EH (cell line): ENCODE data around the gene CCT8L2.
"Not testable (repeated sequence)": the region's sequence is repeated elsewhere in the genome, so short reads cannot be mapped to it uniquely, and the experiment has no call there.

Experiments
- DNase-seq: peaks from one replicate; pipeline ENCODE4 v3.0.0-alpha.2; 2015; ENCODE audit warnings: low read depth

Gene CCT8L2

DNA sequence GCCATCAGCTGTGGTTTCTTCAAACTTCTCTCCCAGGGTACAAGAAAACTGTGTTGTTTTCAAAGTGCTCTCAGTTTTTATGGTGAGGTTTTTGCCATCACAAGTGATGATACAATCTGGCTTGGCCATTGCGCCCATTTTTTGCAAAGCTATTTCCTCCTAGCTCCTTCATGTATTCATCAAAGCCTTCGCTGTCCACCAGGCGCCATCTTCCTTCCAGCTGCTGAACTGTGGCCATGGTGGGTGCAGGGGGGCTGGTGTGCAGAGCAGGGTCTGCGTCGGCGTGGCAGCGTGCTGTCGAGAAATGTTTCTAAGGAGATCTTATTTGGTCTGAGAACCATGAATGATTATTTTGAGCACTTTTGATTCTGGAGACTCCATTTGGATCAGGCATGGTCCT lies 2.6 kb upstream of the CCT8L2 start:
- not testable (repeated sequence) for DNase-seq

- DNase-seq = no peak
Measured at GRCh38 chr22:16594026-16594425, 1.4 kb upstream of the CCT8L2 start.

DNA sequence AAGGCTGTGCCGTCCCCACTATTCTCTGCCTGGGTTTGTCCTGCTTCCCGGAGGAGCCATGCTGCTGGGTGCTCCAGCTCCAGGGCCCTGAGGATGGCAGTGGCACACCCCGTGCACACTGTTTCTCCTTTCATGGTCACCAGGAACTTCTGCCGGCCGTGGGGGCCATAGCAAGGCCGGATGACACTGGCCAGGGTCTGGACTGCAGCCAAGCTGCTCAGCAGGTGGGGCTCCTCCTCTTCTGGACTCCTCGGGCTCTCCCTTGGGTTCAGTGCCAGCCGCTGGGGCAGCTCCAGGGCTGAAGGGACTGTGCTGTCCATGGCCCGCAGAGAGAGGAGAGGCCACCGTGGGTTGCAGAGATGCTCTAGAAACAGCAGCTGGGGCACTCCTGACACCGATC lies 379 bp downstream of the CCT8L2 start:
- DNase-seq = not testable (repeated sequence)

DNA sequence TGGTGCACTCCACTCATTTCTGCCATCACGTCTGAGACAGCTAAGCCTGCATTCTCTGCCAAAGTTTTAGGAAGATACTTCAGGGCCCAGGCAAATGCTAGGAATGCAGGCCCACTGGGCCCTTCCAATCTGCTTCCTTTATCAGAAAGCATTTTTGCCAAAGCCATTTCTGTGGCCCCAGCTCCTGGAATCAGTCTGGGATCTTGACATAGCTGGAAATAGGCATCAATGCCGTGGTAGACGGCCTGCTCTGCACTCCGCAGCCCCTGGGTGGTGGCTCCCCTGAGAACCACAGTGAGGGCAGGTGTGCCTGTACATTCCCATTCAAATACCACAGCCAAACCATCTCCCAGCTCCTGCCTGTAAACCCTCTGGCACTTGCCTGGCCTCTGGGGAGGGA lies 1.5 kb downstream of the CCT8L2 start:
- DNase-seq = not testable (repeated sequence)

- no peak for DNase-seq
Measured at GRCh38 chr22:16586991-16587390, 5.6 kb downstream of the CCT8L2 start.

- DNase-seq = no peak
Measured at GRCh38 chr22:16586170-16586569, 6.4 kb downstream of the CCT8L2 start.

DNA sequence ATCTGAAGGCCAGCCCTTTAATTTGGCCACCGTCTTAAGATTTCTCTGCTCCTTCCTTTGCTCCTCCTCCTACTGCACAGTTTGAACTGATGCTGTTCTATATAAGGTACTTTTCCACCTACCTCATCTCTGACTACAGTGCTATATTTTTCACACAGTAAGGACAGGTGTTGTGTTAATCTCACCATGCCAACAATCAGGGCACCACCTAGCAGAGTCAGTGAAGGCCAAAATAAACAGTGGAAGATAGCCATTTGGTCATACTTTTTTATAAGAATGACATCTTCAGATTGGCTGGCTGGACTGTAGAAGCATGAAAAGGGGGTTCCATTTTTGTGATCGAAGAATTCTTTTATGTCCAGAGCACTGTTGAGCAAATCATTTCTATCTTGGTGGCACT lies 11.7 kb downstream of the CCT8L2 start:
- DNase-seq = not testable (repeated sequence)

DNA sequence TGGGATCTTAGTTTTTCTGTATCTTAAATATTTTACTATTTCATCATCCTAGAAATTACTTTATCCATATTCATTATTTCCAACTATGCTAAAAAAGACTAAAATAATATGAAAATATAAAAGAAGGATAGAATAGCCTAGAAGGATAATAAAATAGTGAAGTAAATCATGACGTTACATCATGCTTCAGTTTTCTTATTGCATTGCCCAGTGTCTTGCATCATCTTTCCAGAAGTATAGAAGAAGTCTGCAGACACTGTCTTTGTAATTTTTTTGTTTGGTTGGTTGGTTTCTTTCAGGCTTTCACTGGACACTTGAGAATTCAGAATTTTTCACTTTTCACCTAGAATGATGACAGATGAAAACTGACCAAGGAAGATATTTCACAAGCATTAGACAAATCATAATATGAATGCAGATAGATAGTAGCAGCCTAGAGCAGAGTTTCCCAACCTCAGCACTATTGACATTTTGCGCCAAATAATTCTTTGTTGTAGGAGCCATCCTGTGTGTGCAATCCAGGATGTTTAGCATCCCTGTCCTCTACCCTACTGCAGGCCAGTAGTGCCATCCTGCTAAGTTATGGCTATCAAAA lies 23.3 kb downstream of the CCT8L2 start:
- not testable (repeated sequence) for DNase-seq

DNA sequence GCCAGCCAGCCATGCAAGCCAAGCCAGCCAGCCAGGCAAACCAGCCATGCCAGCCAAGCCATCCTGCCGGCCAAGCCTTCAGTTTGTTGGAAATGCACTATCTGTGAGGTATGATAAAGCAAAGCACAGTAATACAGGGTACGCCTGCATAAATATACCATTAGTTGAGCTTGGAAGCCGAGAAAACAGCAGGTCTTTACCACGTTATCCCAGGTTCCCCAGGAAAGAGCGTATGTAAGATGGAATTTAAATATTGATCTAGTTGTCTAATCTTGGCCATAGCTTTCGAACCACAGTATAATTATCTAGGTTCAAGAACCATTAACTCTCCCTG lies 24.2 kb downstream of the CCT8L2 start:
- DNase-seq = no peak

DNA sequence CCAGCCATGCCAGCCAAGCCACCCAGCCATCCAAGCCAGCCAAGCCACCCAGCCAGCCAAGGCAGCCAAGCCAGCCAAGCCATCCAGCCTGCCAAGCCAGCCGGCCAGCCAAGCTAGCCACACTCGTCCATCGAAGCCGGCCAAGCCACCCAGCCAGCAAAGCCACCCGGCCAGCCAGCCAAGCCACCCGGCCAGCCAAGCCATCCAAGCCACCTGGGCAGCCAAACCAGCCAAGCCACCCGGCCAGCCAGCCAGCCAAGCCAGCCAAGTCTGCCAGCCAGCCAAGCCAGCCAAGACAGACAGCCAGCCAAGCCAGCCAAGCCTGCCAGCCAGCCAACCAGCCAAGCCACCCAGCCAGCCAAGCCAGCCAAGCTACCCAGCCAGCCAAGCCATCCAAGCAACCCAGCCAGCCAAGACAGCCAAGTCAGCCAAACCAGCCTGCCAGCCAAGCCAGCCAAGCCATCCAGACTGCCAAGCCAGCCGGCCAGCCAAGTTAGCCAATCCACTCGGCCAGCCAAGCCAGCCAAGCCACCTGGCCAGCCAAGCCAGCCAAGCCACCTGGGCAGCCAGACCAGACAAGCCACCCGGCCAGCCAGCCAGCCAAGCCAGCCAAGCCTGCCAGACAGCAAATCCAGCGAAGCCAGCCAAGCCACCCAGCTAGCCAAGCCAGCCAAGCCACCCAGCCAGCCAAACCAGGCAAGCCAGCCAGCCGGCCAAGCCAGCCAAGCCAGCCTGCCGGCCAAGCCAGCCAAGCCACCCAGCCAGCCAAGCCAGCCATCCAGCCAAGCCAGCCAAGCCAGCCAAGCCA lies 24.8 kb downstream of the CCT8L2 start:
- DNase-seq = not testable (repeated sequence)

DNA sequence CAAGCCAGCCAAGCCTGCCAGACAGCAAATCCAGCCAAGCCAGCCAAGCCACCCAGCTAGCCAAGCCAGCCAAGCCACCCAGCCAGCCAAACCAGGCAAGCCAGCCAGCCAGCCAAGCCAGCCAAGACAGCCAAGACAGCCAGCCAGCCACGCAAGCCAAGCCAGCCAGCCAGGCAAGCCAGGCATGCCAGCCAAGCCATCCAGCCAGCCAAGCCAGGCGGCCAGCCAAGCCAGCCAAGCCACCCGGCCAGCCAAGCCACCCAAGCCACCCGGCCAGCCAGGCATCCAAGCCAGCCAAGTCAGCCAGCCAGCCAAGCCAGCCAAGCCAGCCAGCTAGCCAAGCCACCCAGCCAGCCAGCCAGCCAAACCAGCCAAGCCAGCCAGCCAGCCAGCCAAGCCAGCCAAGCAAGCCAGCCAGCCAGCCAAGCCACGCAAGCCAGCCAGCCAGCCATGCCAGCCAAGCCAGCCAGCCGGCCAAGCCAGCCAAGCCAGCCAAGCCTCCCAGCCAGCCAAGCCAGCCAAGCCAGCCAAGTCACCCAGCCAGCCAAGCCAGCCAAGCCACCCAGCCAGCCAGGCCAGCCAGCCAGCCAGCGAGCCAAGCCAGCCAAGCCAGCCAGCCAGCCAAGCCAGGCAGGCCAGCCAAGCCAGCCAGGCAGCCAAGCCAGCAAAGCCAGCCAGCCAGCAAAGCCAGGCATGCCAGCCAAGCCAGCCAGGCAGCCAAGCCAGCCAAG lies 26.0 kb downstream of the CCT8L2 start:
- DNase-seq = not testable (repeated sequence)

DNA sequence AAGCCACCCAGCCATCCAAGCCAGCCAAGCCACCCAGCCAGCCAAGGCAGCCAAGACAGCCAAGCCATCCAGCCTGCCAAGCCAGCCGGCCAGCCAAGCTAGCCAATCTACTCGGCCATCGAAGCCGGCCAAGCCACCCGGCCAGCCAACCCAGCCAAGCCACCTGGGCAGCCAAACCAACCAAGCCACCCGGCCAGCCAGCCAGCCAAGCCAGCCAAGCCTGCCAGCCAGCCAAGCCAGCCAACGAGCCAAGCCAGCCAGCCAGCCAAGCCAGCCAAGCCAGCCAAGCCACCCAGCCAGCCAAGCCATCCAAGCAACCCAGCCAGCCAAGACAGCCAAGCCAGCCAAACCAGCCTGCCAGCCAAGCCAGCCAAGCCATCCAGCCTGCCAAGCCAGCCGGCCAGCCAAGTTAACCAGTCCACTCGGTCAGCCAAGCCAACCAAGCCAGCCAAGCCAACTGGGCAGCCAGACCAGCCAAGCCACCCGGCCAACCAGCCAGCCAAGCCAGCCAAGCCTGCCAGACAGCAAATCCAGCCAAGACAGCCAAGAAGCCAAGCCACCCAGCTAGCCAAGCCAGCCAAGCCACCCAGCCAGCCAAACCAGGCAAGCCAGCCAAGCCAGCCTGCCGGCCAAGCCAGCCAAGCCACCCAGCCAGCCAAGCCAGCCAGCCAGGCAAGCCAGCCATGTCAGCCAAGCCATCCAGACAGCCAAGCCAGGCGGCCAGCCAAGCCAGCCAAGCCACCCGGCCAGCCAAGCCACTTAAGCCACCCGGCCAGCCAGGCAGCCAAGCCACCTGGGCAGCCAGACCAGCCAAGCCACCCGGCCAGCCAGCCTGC lies 26.8 kb downstream of the CCT8L2 start:
- not testable (repeated sequence) for DNase-seq

- not testable (repeated sequence) for DNase-seq
Measured at GRCh38 chr22:16564837-16565584, 27.6 kb downstream of the CCT8L2 start.

DNA sequence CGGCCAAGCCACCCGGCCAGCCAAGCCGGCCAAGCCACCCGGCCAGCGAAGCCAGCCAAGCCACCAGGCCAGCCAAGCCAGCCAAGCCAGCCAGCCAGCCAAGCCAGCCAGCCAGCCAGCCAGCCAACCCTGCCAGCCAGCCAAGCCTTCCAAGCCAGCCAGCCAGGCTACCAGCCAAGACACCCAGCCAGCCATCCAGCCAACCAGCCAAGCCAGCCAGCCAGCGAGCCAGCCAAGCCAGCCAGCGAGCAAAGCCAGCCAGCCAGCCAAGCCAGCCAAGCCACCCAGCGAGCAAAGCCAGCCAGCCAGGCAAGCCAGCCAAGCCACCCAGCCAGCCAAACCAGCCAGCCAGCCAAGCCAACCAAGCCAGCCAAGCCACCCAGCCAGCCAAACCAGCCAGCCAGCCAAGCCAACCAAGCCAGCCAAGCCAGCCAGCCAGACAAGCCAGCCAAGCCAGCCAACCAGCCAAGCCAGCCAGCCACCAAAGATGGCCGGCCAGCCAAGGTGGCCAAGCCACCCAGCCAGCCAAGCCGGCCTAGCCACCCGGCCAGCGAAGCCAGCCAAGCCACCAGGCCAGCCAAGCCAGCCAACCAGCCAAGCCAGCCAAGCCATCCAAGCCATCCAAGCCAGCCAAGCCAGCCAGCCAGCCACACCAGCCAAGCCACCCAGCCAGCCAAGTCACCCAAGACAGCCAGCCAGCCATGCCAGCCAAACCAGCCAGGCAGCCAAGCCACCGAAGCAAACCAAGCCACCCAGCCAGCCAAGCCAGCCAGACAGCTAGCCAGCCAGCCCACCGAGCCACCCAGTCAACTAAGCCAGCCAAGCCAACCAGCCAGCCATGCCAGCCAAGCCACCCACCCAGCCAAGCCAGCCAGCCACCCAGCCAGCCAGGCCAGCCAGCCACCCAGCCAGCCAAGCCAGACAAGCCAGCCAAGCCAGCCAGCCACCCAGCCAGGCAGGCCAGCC lies 28.8 kb downstream of the CCT8L2 start:
- no peak for DNase-seq

GRCh38 chr22:16562711-16563554 lies 29.7 kb downstream of the CCT8L2 start:
- no peak for DNase-seq

DNA sequence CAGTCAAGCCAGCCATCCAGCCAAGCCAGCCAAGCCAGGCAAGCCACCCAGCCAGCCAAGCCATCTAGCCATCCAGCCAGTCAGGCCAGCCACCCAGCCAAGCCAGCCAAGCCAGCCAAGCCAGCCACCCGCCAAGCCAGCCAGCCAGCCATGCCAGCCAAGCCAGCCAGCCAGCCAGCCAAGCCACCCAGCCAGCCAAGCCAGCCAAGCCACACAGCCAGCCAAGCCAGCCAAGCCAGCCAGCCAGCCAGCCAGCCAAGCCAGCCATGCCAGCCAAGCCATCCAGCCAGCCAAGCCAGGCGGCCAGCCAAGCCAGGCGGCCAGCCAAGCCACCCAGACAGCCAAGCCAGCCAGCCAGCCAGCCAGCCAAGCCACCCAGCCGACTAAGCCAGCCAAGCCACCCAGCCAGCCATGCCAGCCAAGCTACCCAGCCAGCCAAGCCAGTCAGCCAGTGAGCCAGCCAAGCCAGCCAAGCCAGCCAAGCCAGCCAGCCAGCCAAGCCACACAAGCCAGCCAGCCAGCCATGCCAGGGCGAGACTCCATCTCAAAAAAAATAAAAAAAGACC lies 31.4 kb downstream of the CCT8L2 start:
- not testable (repeated sequence) for DNase-seq

GRCh38 chr22:16560651-16561050 lies 32.0 kb downstream of the CCT8L2 start:
- DNase-seq = not testable (repeated sequence)

- DNase-seq = not testable (repeated sequence)
Measured at GRCh38 chr22:16559996-16560395, 32.6 kb downstream of the CCT8L2 start.
